SH-SY5Y (cell line): ENCODE measurements around the gene TDRKH.

Experiments
- GATA2 ChIP-seq: IDR thresholded peaks from 2 replicates; pipeline ENCODE4 v1.6.1; 2011; ENCODE audit warnings: mild to moderate bottlenecking, low read depth, low read length
- GATA3 ChIP-seq: IDR thresholded peaks from 2 replicates; pipeline ENCODE4 v1.6.1; 2011; ENCODE audit warnings: low read depth, mild to moderate bottlenecking, low read length, moderate library complexity

- TF ChIP-seq GATA3 (no peak), GATA2 (no peak)
These were observed 31.1 kb downstream of the TDRKH start for GRCh38 chr1:151759241-151759640.
